Calu3 (cell line): ENCODE data around the gene PLET1. TPM values are rescaled to one million over a fixed set of nuclear protein-coding genes. Genes with fewer than 3 reads are reported as not detected.
A peak's percentile ranks its signal among the peaks of the same experiment; 100 is the strongest.

Experiments used
- BruUV-seq: library from RNA; stranded (reverse); fragments of 400-500 nt; replicated peaks from 2 replicates; lab custom pipeline; 2021; lab: Mats Ljungman, UMichigan
- CTCF ChIA-PET: fragments of 300-600 bp; sonication (Branson Sonifier 250); formaldehyde crosslinking; loops from one replicate; lab custom pipeline; 2022; ENCODE audit warnings: antibody characterized with exemption; lab: Charles Lee
- DNase-seq: peaks from one replicate; pipeline ENCODE4 v3.0.0; 2022
- H3K27ac Mint-ChIP-seq: one replicate; pipeline ENCODE4 v1.8.0; 2022; ENCODE audit warnings: mixed read lengths; ENCODE audit not compliant: unreplicated experiment
- H3K27me3 Mint-ChIP-seq: one replicate; pipeline ENCODE4 v1.8.0; 2022; ENCODE audit warnings: mixed read lengths; ENCODE audit not compliant: unreplicated experiment
- H3K36me3 Mint-ChIP-seq: one replicate; pipeline ENCODE4 v1.8.0; 2022; ENCODE audit warnings: mild to moderate bottlenecking, moderate library complexity, mixed read lengths; ENCODE audit not compliant: insufficient read depth, unreplicated experiment
- H3K4me1 Mint-ChIP-seq: one replicate; pipeline ENCODE4 v1.8.0; 2022; ENCODE audit warnings: mild to moderate bottlenecking, low read depth, mixed read lengths; ENCODE audit not compliant: unreplicated experiment
- H3K4me3 Mint-ChIP-seq: one replicate; pipeline ENCODE4 v1.8.0; 2022; ENCODE audit warnings: mild to moderate bottlenecking, low read depth, moderate library complexity, mixed read lengths; ENCODE audit not compliant: unreplicated experiment
- H3K9me3 Mint-ChIP-seq: one replicate; pipeline ENCODE4 v1.8.0; 2022; ENCODE audit warnings: low read depth, mixed read lengths; ENCODE audit not compliant: unreplicated experiment
- CTCF ChIP-seq: fragments of 200-600 bp; IDR thresholded peaks from one replicate; pipeline ENCODE4 v1.8.0; 2022; ENCODE audit warnings: antibody characterized with exemption; ENCODE audit not compliant: unreplicated experiment
- intact Hi-C: fragments of 100-400 bp; cut with micrococcal nuclease; formaldehyde crosslinking; loops from one replicate; pipeline ENCODE4 v1.10.0; 2022; ENCODE audit not compliant: unreplicated experiment
- total RNA-seq: library from RNA; stranded (reverse); gene quantifications from 2 replicates; pipeline ENCODE4 v1.2.3, GENCODE V29; 2022

PLET1 gene
- total RNA-seq, 1 experiment from 2014 or later, result not detected

DNA sequence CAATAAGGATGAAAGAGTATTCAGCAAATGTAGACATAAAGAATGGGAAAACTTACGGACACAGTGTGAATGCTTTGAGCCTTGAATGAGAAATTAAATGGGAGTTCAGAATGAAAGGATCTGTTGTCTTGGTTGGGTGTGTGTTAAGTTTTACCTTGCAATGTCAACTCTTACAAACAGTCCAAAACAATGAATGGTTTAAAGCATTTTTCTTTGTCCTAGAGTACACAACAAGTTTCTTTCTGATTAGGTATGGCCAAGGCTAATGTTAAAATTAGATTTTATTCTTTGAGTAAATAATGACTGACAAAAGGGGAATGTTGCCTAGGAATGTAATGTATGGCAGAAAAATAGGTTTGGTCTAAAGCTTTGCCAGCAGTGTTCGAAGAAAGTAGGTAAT is 32.0 kb downstream of the PLET1 start:
- H3K36me3 Mint-ChIP-seq, result peaks cover 36% of the 10 kb centered on the region
- no peak overlapping the region for H3K27ac Mint-ChIP-seq
- intact Hi-C loops, result loop anchor here (5.0 kb wide), 1 partner anchor 39 kb away; no protein-coding TSS in a partner anchor
- no peaks in the 10 kb centered on the region for H3K9me3 Mint-ChIP-seq
- CTCF ChIA-PET, result no interaction called here
- BruUV-seq, result no TSS peak
- no peak for TF ChIP-seq CTCF
- DNase-seq, result no peak
- H3K4me3 Mint-ChIP-seq, result no peak overlapping the region
- H3K27me3 Mint-ChIP-seq, result no peaks in the 10 kb centered on the region
- peaks cover 8% of the 10 kb centered on the region for H3K4me1 Mint-ChIP-seq

GRCh38 chr11:112227471-112227870 is 33.2 kb downstream of the PLET1 start:
- Mint-ChIP-seq H3K27me3 (no peaks in the 10 kb centered on the region), H3K4me3 (peak overlapping the region; percentile 81), H3K4me1 (peaks cover 8% of the 10 kb centered on the region), H3K36me3 (peaks cover 36% of the 10 kb centered on the region), H3K27ac (no peak overlapping the region), H3K9me3 (no peaks in the 10 kb centered on the region)
- no TSS peak for BruUV-seq
- no peak for DNase-seq
- intact Hi-C loops, result loop anchor here (5.0 kb wide), 1 partner anchor 40 kb away; no protein-coding TSS in a partner anchor
- TF ChIP-seq CTCF, result no peak
- CTCF ChIA-PET, result interaction anchor here (0.9 kb wide), 1 partner anchor 53 kb away, joined by 5 read pairs; no protein-coding TSS in a partner anchor

DNA sequence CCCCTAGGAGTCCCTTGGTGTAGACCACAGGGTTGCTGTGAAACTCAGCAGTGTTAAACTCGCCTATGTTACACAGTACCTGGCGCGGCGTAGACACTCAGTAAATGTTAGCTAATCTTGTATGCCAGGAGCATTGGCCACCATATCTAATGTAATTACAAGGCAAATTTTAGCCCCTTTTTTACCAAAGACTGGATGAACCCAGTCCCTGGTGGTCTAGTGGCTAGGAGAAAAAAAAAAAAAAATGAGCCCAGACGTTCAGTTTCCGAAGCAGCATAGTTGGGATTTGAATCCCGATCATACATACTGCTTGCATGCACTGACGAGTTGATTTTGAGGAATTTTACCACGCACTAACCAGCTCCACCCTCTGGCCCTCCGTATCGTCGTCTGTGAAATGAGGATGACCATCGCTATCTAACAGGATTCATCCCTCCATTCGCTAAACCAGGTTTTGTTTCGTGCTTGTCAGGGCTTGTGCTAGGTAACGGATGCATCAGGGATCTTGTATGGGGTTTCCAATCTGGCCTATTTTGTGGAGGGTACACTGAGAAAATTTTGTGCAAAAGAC is 33.7 kb downstream of the PLET1 start:
- Mint-ChIP-seq H3K27ac (peak overlapping the region; percentile 90), H3K4me3 (peak overlapping the region; percentile 81), H3K9me3 (no peaks in the 10 kb centered on the region), H3K36me3 (peaks cover 36% of the 10 kb centered on the region), H3K4me1 (peaks cover 8% of the 10 kb centered on the region), H3K27me3 (no peaks in the 10 kb centered on the region)
- no peak for TF ChIP-seq CTCF
- intact Hi-C loops, result loop anchor here (5.0 kb wide), 1 partner anchor 40 kb away; no protein-coding TSS in a partner anchor
- BruUV-seq, result no TSS peak
- no peak for DNase-seq
- CTCF ChIA-PET, result interaction anchor here (0.9 kb wide), 1 partner anchor 53 kb away, joined by 5 read pairs; no protein-coding TSS in a partner anchor

DNA sequence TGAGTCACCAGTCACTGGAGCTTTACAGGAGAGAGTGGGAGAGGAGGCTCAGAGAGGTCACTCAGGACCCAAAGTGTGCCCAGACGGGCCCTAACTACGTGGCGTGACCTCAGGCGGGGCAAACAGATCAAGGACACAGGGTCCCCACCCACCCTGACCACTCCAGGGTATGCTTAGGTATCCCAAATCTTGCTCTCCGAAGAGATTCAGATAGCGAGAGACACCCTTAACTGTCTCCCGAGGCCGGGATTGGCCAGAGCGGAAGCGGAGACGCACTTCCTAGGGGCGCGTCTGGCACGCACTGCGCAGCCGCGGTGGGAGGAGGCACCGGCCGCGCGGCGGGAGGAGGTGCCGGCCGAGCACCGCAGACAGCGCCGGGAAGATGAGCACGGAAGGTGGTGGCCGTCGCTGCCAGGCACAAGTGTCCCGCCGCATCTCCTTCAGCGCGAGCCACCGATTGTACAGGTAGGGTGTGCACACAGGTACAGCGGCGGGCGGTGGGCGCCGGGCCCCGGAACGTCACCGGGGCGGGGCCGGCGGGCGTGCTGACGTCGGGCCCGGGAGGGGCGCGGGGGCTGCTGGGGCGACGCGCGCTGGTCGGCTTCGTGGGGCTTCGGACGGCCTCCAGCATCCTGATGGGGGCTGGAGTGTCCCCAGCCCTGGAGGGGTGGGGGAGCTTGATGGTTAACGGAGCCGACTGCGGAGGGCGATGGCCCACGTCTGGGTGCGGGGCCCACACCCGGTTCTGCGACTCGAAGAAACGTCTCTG is 34.4 kb downstream of the PLET1 start, which contains the start of gene PTS:
Gene PTS, plus strand, starts transcription at position 367 of the 769 bp plus-strand sequence. Its CDS starts 16 bp downstream, at position 383.
- Mint-ChIP-seq H3K4me3 (peak within 1 kb of the TSS; percentile 81), H3K4me1 (peaks cover 8% of the 10 kb centered on the region), H3K27me3 (no peaks in the 10 kb centered on the region), H3K9me3 (no peaks in the 10 kb centered on the region), H3K27ac (peak within 1 kb of the TSS; percentile 90), H3K36me3 (peaks cover 36% of the 10 kb centered on the region)
- peak; percentile 75 for DNase-seq
- CTCF ChIA-PET, result interaction anchor here (0.6 to 0.9 kb wide), 2 partner anchors 54 to 113 kb away, joined by 4 to 5 read pairs; no protein-coding TSS in a partner anchor
- no peak for TF ChIP-seq CTCF
- intact Hi-C loops, result loop anchor here (5.0 kb wide), 1 partner anchor 41 kb away; no protein-coding TSS in a partner anchor
- TSS peak; percentile 87 for BruUV-seq
